H9 (cell line): ENCODE data around the gene FSD1. TPM values are rescaled to one million over a fixed set of nuclear protein-coding genes. Genes with fewer than 3 reads are reported as not detected.

Source experiments
- DNase-seq: peaks from one replicate; pipeline ENCODE4 v3.0.0-alpha.2; 2017
- H2AFZ ChIP-seq: one replicate; pipeline ENCODE4 v1.6.1; 2013; ENCODE audit warnings: mild to moderate bottlenecking, low read length, control low read depth, moderate library complexity
- H2AK5ac ChIP-seq: 2 replicates; pipeline ENCODE4 v1.6.1; 2013; ENCODE audit warnings: low read length, control low read depth, mixed read lengths; ENCODE audit not compliant: insufficient read length
- H2BK120ac ChIP-seq: one replicate; pipeline ENCODE4 v1.6.1; 2013; ENCODE audit warnings: low read depth, mild to moderate bottlenecking, low read length, control low read depth, inconsistent platforms; ENCODE audit not compliant: poor library complexity, severe bottlenecking
- H2BK12ac ChIP-seq: 2 replicates; pipeline ENCODE4 v1.6.1; 2013; ENCODE audit warnings: low read length, control low read depth, mixed read lengths, low read depth; ENCODE audit not compliant: insufficient read length
- H2BK15ac ChIP-seq: 2 replicates; pipeline ENCODE4 v1.6.1; 2013; ENCODE audit warnings: low read depth, low read length, control low read depth
- H2BK20ac ChIP-seq: one replicate; pipeline ENCODE4 v1.6.1; 2013; ENCODE audit warnings: low read depth, mild to moderate bottlenecking, low read length, control low read depth, inconsistent platforms; ENCODE audit not compliant: poor library complexity, severe bottlenecking
- H2BK5ac ChIP-seq: 2 replicates; pipeline ENCODE4 v1.6.1; 2013; ENCODE audit warnings: low read length, control low read depth, mixed read lengths; ENCODE audit not compliant: insufficient read length
- H3K14ac ChIP-seq: 2 replicates; pipeline ENCODE4 v1.6.1; 2013; ENCODE audit warnings: low read length, control low read depth; ENCODE audit not compliant: insufficient read depth
- H3K18ac ChIP-seq: 2 replicates; pipeline ENCODE4 v1.6.1; 2013; ENCODE audit warnings: low read depth, mild to moderate bottlenecking, mixed read lengths, low read length, control low read depth; ENCODE audit not compliant: insufficient read length
- H3K23ac ChIP-seq: 2 replicates; pipeline ENCODE4 v1.6.1; 2013; ENCODE audit warnings: low read length, control low read depth, mixed read lengths, low read depth; ENCODE audit not compliant: insufficient read length
- H3K23me2 ChIP-seq: 2 replicates; pipeline ENCODE4 v1.6.1; 2013; ENCODE audit warnings: low read depth, mild to moderate bottlenecking, mixed read lengths, low read length, control low read depth; ENCODE audit not compliant: insufficient read length, poor library complexity, severe bottlenecking
- H3K27ac ChIP-seq: 2 replicates; pipeline ENCODE4 v1.5.1; 2013; ENCODE audit warnings: low read length, control low read depth, mixed read lengths, low read depth; ENCODE audit not compliant: insufficient read length
- H3K27me3 ChIP-seq: 2 replicates; pipeline ENCODE4 v1.6.1; 2013; ENCODE audit warnings: low read length, control low read depth, inconsistent platforms; ENCODE audit not compliant: insufficient read depth
- H3K4ac ChIP-seq: 2 replicates; pipeline ENCODE4 v1.6.1; 2013; ENCODE audit warnings: low read depth, mild to moderate bottlenecking, control low read depth, inconsistent platforms, low read length, moderate library complexity
- H3K4me1 ChIP-seq: 2 replicates; pipeline ENCODE4 v1.6.1; 2013; ENCODE audit warnings: low read length, control low read depth, inconsistent platforms; ENCODE audit not compliant: insufficient read depth
- H3K4me2 ChIP-seq: 2 replicates; pipeline ENCODE4 v1.6.1; 2013; ENCODE audit warnings: low read length, control low read depth, mixed read lengths; ENCODE audit not compliant: insufficient read length, insufficient read depth
- H3K56ac ChIP-seq: 2 replicates; pipeline ENCODE4 v1.6.1; 2013; ENCODE audit warnings: low read depth, mild to moderate bottlenecking, mixed read lengths, low read length, control low read depth; ENCODE audit not compliant: insufficient read length
- H3K79me1 ChIP-seq: 2 replicates; pipeline ENCODE4 v1.6.1; 2013; ENCODE audit warnings: low read depth, mild to moderate bottlenecking, moderate library complexity, low read length, control low read depth, inconsistent platforms; ENCODE audit not compliant: insufficient read depth, poor library complexity, severe bottlenecking
- H3K79me2 ChIP-seq: 2 replicates; pipeline ENCODE4 v1.6.1; 2013; ENCODE audit warnings: low read length, control low read depth, inconsistent platforms; ENCODE audit not compliant: insufficient read depth
- H3K9ac ChIP-seq: 2 replicates; pipeline ENCODE4 v1.6.1; 2013; ENCODE audit warnings: low read length, control low read depth, mixed read lengths; ENCODE audit not compliant: insufficient read length; ENCODE audit errors: extremely low read depth
- H3K9me3 ChIP-seq: one replicate; pipeline ENCODE4 v1.6.1; 2013; ENCODE audit warnings: low read depth, low read length, inconsistent platforms; ENCODE audit not compliant: control insufficient read depth
- H3T11ph ChIP-seq: one replicate; pipeline ENCODE4 v1.6.1; 2013; ENCODE audit warnings: mild to moderate bottlenecking, low read length, control low read depth, inconsistent platforms
- H4K20me1 ChIP-seq: one replicate; pipeline ENCODE4 v1.6.1; 2013; ENCODE audit not compliant: control insufficient read depth, insufficient read length, insufficient read depth
- H4K5ac ChIP-seq: 2 replicates; pipeline ENCODE4 v1.6.1; 2013; ENCODE audit warnings: low read depth, mild to moderate bottlenecking, mixed read lengths, low read length, control low read depth; ENCODE audit not compliant: insufficient read length
- H4K8ac ChIP-seq: replicated peaks from 2 replicates; pipeline ENCODE4 v1.6.1; 2013; ENCODE audit warnings: low read length, control low read depth, mixed read lengths, low read depth; ENCODE audit not compliant: insufficient read length
- H4K91ac ChIP-seq: 2 replicates; pipeline ENCODE4 v1.6.1; 2013; ENCODE audit warnings: low read depth, mild to moderate bottlenecking, moderate library complexity, mixed read lengths, low read length, control low read depth; ENCODE audit not compliant: insufficient read length
- H3K27ac Mint-ChIP-seq, 3 experiments: 2 replicates in 2 of 3; 3 replicates in 1 of 3; pipeline ENCODE4 v1.8.0; 2020 to 2021; ENCODE audit warnings: mixed read lengths in 3 of 3, mild to moderate bottlenecking in 1 of 3, moderate library complexity in 1 of 3
- H3K27me3 Mint-ChIP-seq: 2 replicates; pipeline ENCODE4 v1.8.0; 2021; ENCODE audit warnings: low read depth, mild to moderate bottlenecking, moderate library complexity, mixed read lengths
- H3K36me3 Mint-ChIP-seq, 3 experiments: 2 replicates in 2 of 3; 3 replicates in 1 of 3; pipeline ENCODE4 v1.8.0; 2020 to 2021; ENCODE audit warnings: low read depth in 3 of 3, mixed read lengths in 3 of 3; ENCODE audit not compliant: insufficient read depth in 1 of 3
- H3K4me1 Mint-ChIP-seq, 2 experiments: 2 replicates each; pipeline ENCODE4 v1.8.0; 2020; ENCODE audit warnings: mixed read lengths in 2 of 2
- H3K4me3 Mint-ChIP-seq, 2 experiments: 2 replicates in 1 of 2; 3 replicates in 1 of 2; pipeline ENCODE4 v1.8.0; 2020 to 2021; ENCODE audit warnings: mild to moderate bottlenecking in 2 of 2, mixed read lengths in 2 of 2, moderate library complexity in 1 of 2
- H3K9me3 Mint-ChIP-seq, 2 experiments: 2 replicates in 1 of 2; 3 replicates in 1 of 2; pipeline ENCODE4 v1.8.0; 2020; ENCODE audit warnings: mild to moderate bottlenecking in 2 of 2, mixed read lengths in 2 of 2, moderate library complexity in 1 of 2
- CTCF ChIP-seq: fragments of 200-600 bp; sonication (generic); conservative IDR thresholded peaks from 3 replicates; pipeline ENCODE4 v1.8.0; 2021; ENCODE audit warnings: antibody characterized with exemption, mild to moderate bottlenecking
- WGBS: extraction: QIAGEN DNeasy Blood & Tissue Kit; methylation state at CpG from one replicate; pipeline ENCODE4 v1.1.7; 2013; ENCODE audit warnings: missing lambda C conversion rate, low lambda C conversion rate, mixed read lengths; ENCODE audit not compliant: insufficient read length; ENCODE audit errors: extremely low coverage; 5-methylcytosine and 5-hydroxymethylcytosine counted together
- total RNA-seq: library from RNA; stranded (reverse); gene quantifications from 2 replicates; pipeline ENCODE4 v1.2.1, GENCODE V29; 2021

Gene FSD1
- total RNA-seq, 1 experiment from 2014 or later, result 53.6 TPM

GRCh38 chr19:4373013-4373367 lies 68.6 kb downstream of the FSD1 start:
- WGBS, result no CpG with 5 or more reads among the region's 8 CpGs
- Histone ChIP-seq H2AFZ (no peak overlapping the region), H4K8ac (no peak overlapping the region), H3K9me3 (no peaks in the 10 kb centered on the region), H3K14ac (no peak overlapping the region), H2BK5ac (no peak overlapping the region), H2AK5ac (no peak overlapping the region), H3K23me2 (no peaks in the 10 kb centered on the region), H2BK12ac (no peak overlapping the region), H3K79me2 (no peaks in the 10 kb centered on the region; the same call in 1 of the 2 replicates), H3K4me1 (peaks cover 8% of the 10 kb centered on the region; the same call in 1 of the 2 replicates), H2BK20ac (no peak overlapping the region), H3K27me3 (no peaks in the 10 kb centered on the region), H3T11ph (no peak overlapping the region), H3K56ac (no peak overlapping the region), H4K20me1 (no peaks in the 10 kb centered on the region), H3K4ac (no peak overlapping the region), H2BK120ac (no peak overlapping the region), H4K91ac (no peak overlapping the region), H2BK15ac (no peak overlapping the region), H3K9ac (no peak overlapping the region), H3K18ac (no peak overlapping the region), H4K5ac (no peak overlapping the region), H3K4me2 (no peak overlapping the region), H3K27ac (no peak overlapping the region), H3K23ac (no peak overlapping the region), H3K79me1 (peaks cover 7% of the 10 kb centered on the region)
- Mint-ChIP-seq H3K9me3 (no peaks in the 10 kb centered on the region), H3K27me3 (peaks cover 4% of the 10 kb centered on the region; the same call in 1 of the 2 replicates), H3K4me3 (no peak overlapping the region), H3K27ac (peak overlapping the region in 1 of 3 experiments; percentile 27; a peak in 1 of 7 replicates), H3K36me3 (peaks cover 0 to 3% (median 1%) of the 10 kb centered on the region in 3 experiments; a peak in 4 of 7 replicates), H3K4me1 (peaks cover 35 to 49% of the 10 kb centered on the region in 2 experiments)
- no peak for DNase-seq
- no peak for TF ChIP-seq CTCF

Other genes with a start within 250 kb of the FSD1 start
- 22.8 and 24.9 TPM in 2 replicates for gene ZBTB7A, start 237.7 kb upstream of the FSD1 start, total RNA-seq
- 167 and 169 TPM in 2 replicates for gene MAP2K2, start 180.5 kb upstream of the FSD1 start, total RNA-seq
- gene CREB3L3, start 151.0 kb upstream of the FSD1 start, total RNA-seq, result 0.15 TPM in 1 of 2 replicates, not detected in the other
- 24.9 and 27.0 TPM in 2 replicates for gene SIRT6, start 122.0 kb upstream of the FSD1 start, total RNA-seq
- gene ANKRD24, start 121.9 kb upstream of the FSD1 start, total RNA-seq, result 2.4 and 2.8 TPM in 2 replicates
- 1.2 and 1.4 TPM in 2 replicates for gene EBI3, start 75.1 kb upstream of the FSD1 start, total RNA-seq
- 31.0 and 33.6 TPM in 2 replicates for gene YJU2, start 57.5 kb upstream of the FSD1 start, total RNA-seq
- gene SHD, start 25.3 kb upstream of the FSD1 start, total RNA-seq, result 2.7 and 4.4 TPM in 2 replicates
- gene TMIGD2, start 2.2 kb upstream of the FSD1 start, total RNA-seq, result 0.26 TPM in 1 of 2 replicates, not detected in the other
- 19.0 and 20.2 TPM in 2 replicates for gene STAP2, start 34.2 kb downstream of the FSD1 start, total RNA-seq
- gene MPND, start 39.0 kb downstream of the FSD1 start, total RNA-seq, result 37.0 and 38.2 TPM in 2 replicates
- 85.5 TPM in 2 replicates for gene SH3GL1, start 95.9 kb downstream of the FSD1 start, total RNA-seq
- 143 and 148 TPM in 2 replicates for gene CHAF1A, start 98.0 kb downstream of the FSD1 start, total RNA-seq
- 34.1 and 39.0 TPM in 2 replicates for gene UBXN6, start 153.2 kb downstream of the FSD1 start, total RNA-seq
- gene HDGFL2, start 167.7 kb downstream of the FSD1 start, total RNA-seq, result 108 and 117 TPM in 2 replicates
- gene PLIN4, start 213.9 kb downstream of the FSD1 start, total RNA-seq, result 0.90 and 1.1 TPM in 2 replicates
- gene PLIN5, start 230.6 kb downstream of the FSD1 start, total RNA-seq, result 2.7 and 3.9 TPM in 2 replicates
- 0.24 and 0.50 TPM in 2 replicates for gene LRG1, start 235.4 kb downstream of the FSD1 start, total RNA-seq